ENCODE measurements around the gene RNF2. TPM values are rescaled to one million over a fixed set of nuclear protein-coding genes. Genes with fewer than 3 reads are reported as not detected.

RNF2 gene
- total RNA-seq, 1 experiment from 2014 or later: 39.1 TPM

DNA sequence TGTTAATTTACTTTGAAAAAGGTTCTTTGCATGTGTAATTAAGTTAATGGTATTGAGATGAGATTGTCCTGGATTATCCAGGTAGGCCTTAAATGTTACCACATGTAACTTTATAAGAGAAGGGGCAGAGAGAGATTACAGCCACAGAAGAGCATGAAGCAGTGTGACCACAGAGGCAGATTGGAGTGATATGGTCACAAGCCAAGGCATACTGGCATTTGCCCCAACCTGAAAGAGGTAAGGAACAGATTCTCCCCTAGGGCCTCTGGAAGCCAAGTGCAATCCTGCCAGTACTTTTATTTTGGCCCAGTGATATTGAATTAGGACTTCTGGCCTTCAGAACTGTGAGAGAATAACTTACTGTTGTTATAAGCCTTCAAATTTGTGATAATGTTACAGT is 23.0 kb downstream of the RNF2 start:
- ATAC-seq: no peak
- H3K27ac ChIP-seq (ENCODE audit: low read depth, low read length): no peak overlapping the region
- BruUV-seq (replicated peaks): no TSS peak

More for the DNA sequence above, 23.0 kb downstream of the RNF2 start:
- Histone ChIP-seq H4K20me1 (ENCODE audit: insufficient read depth) (no peaks in the 10 kb centered on the region), H2AFZ (ENCODE audit: low read depth, low read length, poor library complexity, severe bottlenecking) (no peak overlapping the region), H3K27me3 (ENCODE audit: insufficient read depth, low read length) (no peaks in the 10 kb centered on the region), H3K36me3 (ENCODE audit: control insufficient read depth in 1 of 2, insufficient read depth in 2 of 2, low read length in 2 of 2) (no peaks in the 10 kb centered on the region; a peak in 2 of 4 replicates), H3K9me2 (ENCODE audit: insufficient read depth) (no peaks in the 10 kb centered on the region), H3K4me2 (ENCODE audit: low read length) (no peak overlapping the region), H3K4me1 (ENCODE audit: control insufficient read depth in 1 of 2, insufficient read depth in 2 of 2, low read length in 2 of 2) (no peaks in the 10 kb centered on the region), H3K9me3 (ENCODE audit: control insufficient read depth in 1 of 2, insufficient read depth in 1 of 2, low read depth in 1 of 2, low read length in 2 of 2) (no peaks in the 10 kb centered on the region), H3K4me3 (replicated peaks in 1 of 2; ENCODE audit: low read depth in 1 of 2, low read length in 2 of 2) (no peak overlapping the region), H3K9ac (ENCODE audit: low read length) (no peak overlapping the region), H3K79me2 (ENCODE audit: insufficient read depth, low read length) (peaks cover 93% of the 10 kb centered on the region)
- ChIA-PET RAD21 (ENCODE audit: low non-redundant PET in 1 of 2, low total read pairs in 2 of 2, uncharacterized antibody in 2 of 2, unreplicated experiment in 2 of 2) (no interaction called here), POLR2A (no interaction called here), CTCF (no interaction called here)
- TF ChIP-seq SRF (IDR thresholded peaks at IDR 0.05; ENCODE audit: low read depth): no peak
- TF ChIP-seq, protein P1, sequence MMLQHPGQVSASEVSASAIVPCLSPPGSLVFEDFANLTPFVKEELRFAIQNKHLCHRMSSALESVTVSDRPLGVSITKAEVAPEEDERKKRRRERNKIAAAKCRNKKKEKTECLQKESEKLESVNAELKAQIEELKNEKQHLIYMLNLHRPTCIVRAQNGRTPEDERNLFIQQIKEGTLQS (IDR thresholded peaks at IDR 0.05): no peak
- TF ChIP-seq, protein P2, sequence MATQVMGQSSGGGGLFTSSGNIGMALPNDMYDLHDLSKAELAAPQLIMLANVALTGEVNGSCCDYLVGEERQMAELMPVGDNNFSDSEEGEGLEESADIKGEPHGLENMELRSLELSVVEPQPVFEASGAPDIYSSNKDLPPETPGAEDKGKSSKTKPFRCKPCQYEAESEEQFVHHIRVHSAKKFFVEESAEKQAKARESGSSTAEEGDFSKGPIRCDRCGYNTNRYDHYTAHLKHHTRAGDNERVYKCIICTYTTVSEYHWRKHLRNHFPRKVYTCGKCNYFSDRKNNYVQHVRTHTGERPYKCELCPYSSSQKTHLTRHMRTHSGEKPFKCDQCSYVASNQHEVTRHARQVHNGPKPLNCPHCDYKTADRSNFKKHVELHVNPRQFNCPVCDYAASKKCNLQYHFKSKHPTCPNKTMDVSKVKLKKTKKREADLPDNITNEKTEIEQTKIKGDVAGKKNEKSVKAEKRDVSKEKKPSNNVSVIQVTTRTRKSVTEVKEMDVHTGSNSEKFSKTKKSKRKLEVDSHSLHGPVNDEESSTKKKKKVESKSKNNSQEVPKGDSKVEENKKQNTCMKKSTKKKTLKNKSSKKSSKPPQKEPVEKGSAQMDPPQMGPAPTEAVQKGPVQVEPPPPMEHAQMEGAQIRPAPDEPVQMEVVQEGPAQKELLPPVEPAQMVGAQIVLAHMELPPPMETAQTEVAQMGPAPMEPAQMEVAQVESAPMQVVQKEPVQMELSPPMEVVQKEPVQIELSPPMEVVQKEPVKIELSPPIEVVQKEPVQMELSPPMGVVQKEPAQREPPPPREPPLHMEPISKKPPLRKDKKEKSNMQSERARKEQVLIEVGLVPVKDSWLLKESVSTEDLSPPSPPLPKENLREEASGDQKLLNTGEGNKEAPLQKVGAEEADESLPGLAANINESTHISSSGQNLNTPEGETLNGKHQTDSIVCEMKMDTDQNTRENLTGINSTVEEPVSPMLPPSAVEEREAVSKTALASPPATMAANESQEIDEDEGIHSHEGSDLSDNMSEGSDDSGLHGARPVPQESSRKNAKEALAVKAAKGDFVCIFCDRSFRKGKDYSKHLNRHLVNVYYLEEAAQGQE (IDR thresholded peaks at IDR 0.05; ENCODE audit: low read depth): no peak
- no peak for TF ChIP-seq TCF7L2 (IDR thresholded peaks at IDR 0.05; ENCODE audit: borderline replicate concordance, extremely low read depth, insufficient read depth, insufficient read length)
- no peak for TF ChIP-seq RAD21 (IDR thresholded peaks at IDR 0.05; ENCODE audit: low read depth)
- no peak for TF ChIP-seq CBX3 (IDR thresholded peaks at IDR 0.05; ENCODE audit: low read depth)
- TF ChIP-seq JUND (IDR thresholded peaks at IDR 0.05): no peak
- TF ChIP-seq EZH2phosphoT487 (IDR thresholded peaks at IDR 0.05; ENCODE audit: borderline replicate concordance): no peak
- TF ChIP-seq CEBPB (IDR thresholded peaks at IDR 0.05; ENCODE audit: low read depth): no peak
- TF ChIP-seq FOSL1 (IDR thresholded peaks at IDR 0.05; ENCODE audit: low read depth): no peak
- TF ChIP-seq POLR2AphosphoS5 (IDR thresholded peaks at IDR 0.05; ENCODE audit: low read depth, low read length): no peak
- intact Hi-C loops (cut with micrococcal nuclease): no loop called here
- DNase-seq (ENCODE audit: low read depth, low spot score): no peak

Data from HCT116 (cell line).